GM19452 (cell line): ENCODE results near the gene MS4A1.
"Not testable (repeated sequence)": the region's sequence is repeated elsewhere in the genome, so short reads cannot be mapped to it uniquely, and the experiment has no call there.

Experiments used
- ATAC-seq: cut with Tn5 transposase; IDR thresholded peaks from one replicate; pipeline ENCODE4 v1.9.1; 2021; ENCODE audit not compliant: unreplicated experiment

MS4A1 gene

GRCh38 chr11:60500276-60500910, 44.7 kb downstream of the MS4A1 start:
- ATAC-seq, result no peak

DNA sequence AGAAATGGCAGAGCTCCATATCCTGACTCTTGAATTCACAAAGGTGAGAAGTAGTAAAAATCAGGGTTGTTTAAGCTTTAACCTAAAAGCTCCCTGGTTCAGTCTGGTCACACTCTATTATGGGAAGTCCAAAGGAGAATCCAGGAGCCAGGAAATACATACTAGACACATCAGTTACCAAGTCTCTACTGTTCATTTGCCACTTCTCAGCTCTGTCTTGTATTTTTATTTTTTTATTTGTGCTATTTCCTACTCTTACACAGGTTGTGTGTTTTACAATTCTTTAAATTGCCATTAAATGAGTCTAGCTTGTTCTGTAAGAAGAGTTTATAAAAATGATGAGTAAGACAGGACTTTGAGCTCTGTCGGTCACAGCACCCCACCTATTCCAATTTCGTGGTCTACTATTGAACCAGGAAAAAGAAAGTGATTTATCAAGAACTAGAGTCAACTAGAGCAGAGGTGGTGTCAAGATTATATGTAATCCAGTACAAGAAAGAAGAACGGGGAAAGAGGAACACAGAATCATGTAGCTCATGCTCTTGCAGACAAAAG, 46.7 kb downstream of the MS4A1 start:
- ATAC-seq, result no peak

- ATAC-seq, result no peak
Observed at GRCh38 chr11:60504219-60504905, 48.7 kb downstream of the MS4A1 start.

GRCh38 chr11:60509609-60510008, 54.0 kb downstream of the MS4A1 start:
- not testable (repeated sequence) for ATAC-seq

- not testable (repeated sequence) for ATAC-seq
Observed at GRCh38 chr11:60510209-60510608, 54.6 kb downstream of the MS4A1 start.

GRCh38 chr11:60511393-60511792, 55.7 kb downstream of the MS4A1 start:
- no peak for ATAC-seq

GRCh38 chr11:60512651-60513225, 57.1 kb downstream of the MS4A1 start:
- ATAC-seq, result no peak

GRCh38 chr11:60513496-60514460, 58.1 kb downstream of the MS4A1 start:
- ATAC-seq, result no peak

DNA sequence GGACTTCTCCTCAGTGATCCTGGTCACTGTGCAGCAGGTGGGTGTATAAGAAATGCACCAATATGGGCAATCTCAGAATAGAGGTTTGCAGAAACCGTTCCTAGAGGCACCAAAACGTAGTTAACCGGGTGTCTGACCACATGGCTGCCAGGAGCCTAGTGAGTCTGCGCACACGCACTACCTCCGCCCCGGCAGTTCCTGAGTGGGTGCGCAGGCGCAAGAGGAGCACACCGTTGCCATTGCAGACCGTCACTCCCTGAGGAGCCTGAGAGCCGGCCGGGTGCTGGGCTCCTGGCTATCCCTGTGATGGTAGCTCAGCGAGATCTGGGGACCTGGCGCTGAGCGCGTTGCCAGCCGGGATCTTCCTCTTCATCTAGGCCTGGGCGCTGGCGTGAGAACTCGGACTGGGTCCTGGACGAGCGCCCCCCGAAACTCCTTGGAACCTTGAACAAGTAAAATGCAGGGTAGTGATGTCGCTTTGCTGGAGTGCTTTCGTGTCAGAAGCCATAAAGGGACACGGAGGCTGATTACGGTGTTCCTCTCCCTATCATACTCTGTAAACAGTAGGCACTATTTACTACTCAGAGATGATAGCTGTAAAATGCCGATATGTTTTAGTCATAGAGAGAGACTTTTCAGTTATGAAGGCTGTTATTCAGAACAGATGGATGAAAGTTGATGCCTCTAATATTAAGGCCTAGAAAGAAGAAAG, 59.7 kb downstream of the MS4A1 start, which contains the start of gene MS4A13:
TSS of gene MS4A13 (plus strand) at position 249 of the 712 bp plus-strand sequence. CDS start 2,692 bp downstream, outside the sequence.
- no peak for ATAC-seq
